ENCODE results near the gene RAMAC.

RAMAC gene

DNA sequence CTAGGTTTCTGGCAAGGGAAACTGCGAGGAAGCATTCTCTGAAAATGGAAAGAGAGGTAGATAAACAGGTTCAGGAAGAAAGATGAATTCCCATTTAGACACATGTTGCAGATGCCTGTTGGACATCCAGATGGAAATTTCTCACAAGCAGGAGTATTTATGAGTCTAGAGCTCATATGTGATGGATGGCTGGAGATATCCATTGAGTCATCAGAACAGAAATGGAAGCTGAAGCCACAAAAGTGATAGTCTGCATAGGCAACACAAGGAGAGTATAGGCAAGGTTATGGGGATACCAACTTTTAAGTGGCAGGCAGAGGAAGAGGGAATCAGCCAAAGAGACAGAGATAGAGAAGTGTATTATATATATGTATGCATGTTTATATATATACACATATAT is 6.3 kb upstream of the RAMAC start:
- H3K9me3 ChIP-seq (ENCODE audit: insufficient read depth, low read depth, low read length), result no peaks in the 10 kb centered on the region
- H3K4ac ChIP-seq (ENCODE audit: low read depth, low read length), result no peak overlapping the region
- no peak overlapping the region for H2BK5ac ChIP-seq (ENCODE audit: low read depth, low read length, poor library complexity)
- no peak overlapping the region for H3K27ac ChIP-seq (ENCODE audit: low read depth, low read length)
- no peak overlapping the region for H4K8ac ChIP-seq (ENCODE audit: low read depth, low read length)
- H2BK12ac ChIP-seq (ENCODE audit: low read length), result no peak overlapping the region
- no peak overlapping the region for H3K9ac ChIP-seq (ENCODE audit: low read length)
- H2AFZ ChIP-seq (ENCODE audit: insufficient read depth, low read length, poor library complexity), result no peak overlapping the region
- H3K14ac ChIP-seq (ENCODE audit: low read length), result no peak overlapping the region
- H3K4me3 ChIP-seq (ENCODE audit: low read depth, low read length), result no peak overlapping the region
- H4K12ac ChIP-seq (ENCODE audit: low read depth, low read length), result no peak overlapping the region
- H3K4me2 ChIP-seq (ENCODE audit: low read length), result no peak overlapping the region
- no CpG with 5 or more reads among the region's 1 CpG for WGBS (ENCODE audit: extremely low coverage, insufficient coverage, insufficient read length)
- no peak overlapping the region for H2AK5ac ChIP-seq (ENCODE audit: low read length)
- H3K79me2 ChIP-seq (ENCODE audit: control insufficient read depth, insufficient read depth, low read length, poor library complexity), result no peaks in the 10 kb centered on the region
- no peaks in the 10 kb centered on the region for H3K79me1 ChIP-seq (ENCODE audit: low read length)
- DNase-seq, result no peak
- H2BK120ac ChIP-seq (ENCODE audit: insufficient read depth, low read length, poor library complexity), result no peak overlapping the region
- no peak overlapping the region for H3K18ac ChIP-seq (ENCODE audit: low read length)
- no peaks in the 10 kb centered on the region for H3K36me3 ChIP-seq (ENCODE audit: control insufficient read depth in 1 of 2, insufficient read depth in 2 of 2, low read length in 2 of 2)
- no peaks in the 10 kb centered on the region for H3K4me1 ChIP-seq (ENCODE audit: control insufficient read depth in 1 of 2, insufficient read depth in 2 of 2, low read length in 2 of 2)
- no peak overlapping the region for H3K23ac ChIP-seq (ENCODE audit: low read length)
- H4K91ac ChIP-seq (ENCODE audit: low read depth, low read length), result no peak overlapping the region
- H3K27me3 ChIP-seq (ENCODE audit: insufficient read depth, low read length), result no peaks in the 10 kb centered on the region

DNA sequence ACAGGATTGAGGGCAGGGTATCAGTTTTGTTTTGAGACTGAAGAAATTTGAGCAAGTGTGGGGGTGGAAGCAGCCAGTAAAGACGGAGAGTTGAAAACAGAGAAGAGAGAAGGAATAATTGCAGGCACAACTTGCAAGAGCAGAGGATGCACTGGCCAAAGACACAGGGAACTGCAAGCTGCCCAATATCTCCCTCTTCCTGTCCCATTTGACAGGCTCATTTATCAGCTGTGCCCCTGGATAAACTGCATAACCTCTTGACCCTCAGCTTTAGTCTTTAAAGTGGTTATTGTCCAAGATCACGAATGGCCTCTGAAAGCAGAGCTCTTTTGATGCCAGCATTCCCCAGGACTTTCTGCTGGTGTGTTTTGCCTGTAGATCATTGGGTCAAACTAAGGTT is 5.0 kb upstream of the RAMAC start:
- Histone ChIP-seq H2BK5ac (ENCODE audit: low read depth, low read length, poor library complexity) (no peak overlapping the region), H3K4ac (ENCODE audit: low read depth, low read length) (no peak overlapping the region), H3K79me1 (ENCODE audit: low read length) (peaks cover 2% of the 10 kb centered on the region), H3K4me2 (ENCODE audit: low read length) (no peak overlapping the region), H3K23ac (ENCODE audit: low read length) (no peak overlapping the region), H2BK120ac (ENCODE audit: insufficient read depth, low read length, poor library complexity) (no peak overlapping the region), H2AK5ac (ENCODE audit: low read length) (no peak overlapping the region), H3K36me3 (ENCODE audit: control insufficient read depth in 1 of 2, insufficient read depth in 2 of 2, low read length in 2 of 2) (no peaks in the 10 kb centered on the region), H3K14ac (ENCODE audit: low read length) (no peak overlapping the region), H3K9ac (ENCODE audit: low read length) (no peak overlapping the region), H3K27ac (ENCODE audit: low read depth, low read length) (no peak overlapping the region), H3K4me3 (ENCODE audit: low read depth, low read length) (no peak overlapping the region), H4K12ac (ENCODE audit: low read depth, low read length) (no peak overlapping the region), H3K4me1 (ENCODE audit: control insufficient read depth in 1 of 2, insufficient read depth in 2 of 2, low read length in 2 of 2) (peaks cover 0 to 4% of the 10 kb centered on the region in 2 experiments), H3K27me3 (ENCODE audit: insufficient read depth, low read length) (no peaks in the 10 kb centered on the region), H2BK12ac (ENCODE audit: low read length) (no peak overlapping the region), H3K9me3 (ENCODE audit: insufficient read depth, low read depth, low read length) (peaks cover 1% of the 10 kb centered on the region), H2AFZ (ENCODE audit: insufficient read depth, low read length, poor library complexity) (no peak overlapping the region), H4K91ac (ENCODE audit: low read depth, low read length) (no peak overlapping the region), H4K8ac (ENCODE audit: low read depth, low read length) (no peak overlapping the region), H3K79me2 (ENCODE audit: control insufficient read depth, insufficient read depth, low read length, poor library complexity) (peaks cover 2% of the 10 kb centered on the region), H3K18ac (ENCODE audit: low read length) (no peak overlapping the region)
- DNase-seq, result no peak
- WGBS (ENCODE audit: extremely low coverage, insufficient coverage, insufficient read length), result no CpG with 5 or more reads among the region's 2 CpGs

DNA sequence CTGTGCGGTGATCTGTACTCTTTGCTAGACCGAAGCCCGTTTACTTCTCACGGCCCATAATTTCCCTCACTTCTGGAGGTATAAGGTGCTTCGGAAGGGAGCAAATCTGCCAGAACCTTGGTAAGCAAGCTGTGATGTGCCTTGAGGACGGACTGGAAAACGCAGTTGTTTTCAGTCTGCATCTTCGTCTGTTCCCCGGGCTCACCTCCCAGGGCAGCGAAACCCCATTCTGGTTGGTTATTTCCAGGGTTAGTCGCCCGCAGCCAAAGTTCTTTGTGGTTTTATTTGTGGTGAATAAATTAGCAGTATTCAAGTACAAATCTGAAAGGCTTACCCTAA is 401 bp downstream of the RAMAC start:
- Histone ChIP-seq H3K79me2 (ENCODE audit: control insufficient read depth, insufficient read depth, low read length, poor library complexity) (peaks cover 4% of the 10 kb centered on the region), H3K79me1 (ENCODE audit: low read length) (peaks cover 5% of the 10 kb centered on the region), H2BK5ac (ENCODE audit: low read depth, low read length, poor library complexity) (peak overlapping the region; percentile 9), H4K8ac (ENCODE audit: low read depth, low read length) (peak overlapping the region; percentile 97), H3K23ac (ENCODE audit: low read length) (no peak overlapping the region), H3K4me2 (ENCODE audit: low read length) (peak overlapping the region; percentile 79), H2BK120ac (ENCODE audit: insufficient read depth, low read length, poor library complexity) (peak overlapping the region; percentile 52), H3K27ac (ENCODE audit: low read depth, low read length) (no peak overlapping the region), H3K14ac (ENCODE audit: low read length) (peak overlapping the region; percentile 55), H3K18ac (ENCODE audit: low read length) (peak overlapping the region; percentile 46), H3K9ac (ENCODE audit: low read length) (peak overlapping the region; percentile 95), H3K9me3 (ENCODE audit: insufficient read depth, low read depth, low read length) (peaks cover 1% of the 10 kb centered on the region), H3K36me3 (ENCODE audit: control insufficient read depth in 1 of 2, insufficient read depth in 2 of 2, low read length in 2 of 2) (peaks cover 5 to 9% of the 10 kb centered on the region in 2 experiments), H3K4ac (ENCODE audit: low read depth, low read length) (peak overlapping the region; percentile 65), H2BK12ac (ENCODE audit: low read length) (no peak overlapping the region), H3K27me3 (ENCODE audit: insufficient read depth, low read length) (no peaks in the 10 kb centered on the region), H2AFZ (ENCODE audit: insufficient read depth, low read length, poor library complexity) (peak overlapping the region; percentile 75), H4K12ac (ENCODE audit: low read depth, low read length) (peak overlapping the region; percentile 93), H3K4me3 (ENCODE audit: low read depth, low read length) (peak overlapping the region; percentile 96), H2AK5ac (ENCODE audit: low read length) (no peak overlapping the region), H3K4me1 (ENCODE audit: control insufficient read depth in 1 of 2, insufficient read depth in 2 of 2, low read length in 2 of 2) (peaks cover 3 to 4% of the 10 kb centered on the region in 2 experiments), H4K91ac (ENCODE audit: low read depth, low read length) (peak overlapping the region; percentile 88)
- WGBS (ENCODE audit: extremely low coverage, insufficient coverage, insufficient read length), result no CpG with 5 or more reads among the region's 12 CpGs
- peak; percentile 6 to 38 for DNase-seq

DNA sequence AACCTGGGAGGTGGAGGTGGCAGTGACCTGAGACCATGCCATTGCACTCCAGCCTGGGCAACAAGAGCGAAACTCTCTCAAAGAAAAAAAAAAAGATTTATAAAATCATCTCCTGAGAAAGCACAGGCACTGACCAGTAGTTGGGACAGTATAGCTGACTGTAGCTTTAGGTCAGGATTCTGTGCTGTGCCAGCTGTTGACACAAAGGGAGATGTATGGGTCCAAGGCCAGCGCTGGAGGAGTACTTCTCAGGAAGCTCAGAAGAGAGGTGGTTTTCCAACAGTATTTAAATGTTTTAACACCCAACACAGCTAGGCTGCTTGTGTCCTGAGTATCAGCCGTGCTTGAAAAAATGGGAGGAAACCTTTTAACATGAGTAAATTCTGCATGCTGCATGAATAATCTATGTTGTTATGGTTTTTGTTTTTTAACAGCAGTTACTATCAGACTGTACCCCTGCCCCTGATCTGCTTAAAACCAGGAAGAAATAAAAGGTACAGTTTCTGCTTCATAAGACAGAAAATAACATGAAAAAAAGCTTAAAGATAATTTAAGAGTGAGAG is 6.5 kb downstream of the RAMAC start:
- Histone ChIP-seq H2AK5ac (ENCODE audit: low read length) (no peak overlapping the region), H4K91ac (ENCODE audit: low read depth, low read length) (no peak overlapping the region), H3K18ac (ENCODE audit: low read length) (no peak overlapping the region), H3K79me2 (ENCODE audit: control insufficient read depth, insufficient read depth, low read length, poor library complexity) (no peaks in the 10 kb centered on the region), H3K14ac (ENCODE audit: low read length) (no peak overlapping the region), H2BK120ac (ENCODE audit: insufficient read depth, low read length, poor library complexity) (no peak overlapping the region), H3K4me2 (ENCODE audit: low read length) (no peak overlapping the region), H3K4me1 (ENCODE audit: control insufficient read depth in 1 of 2, insufficient read depth in 2 of 2, low read length in 2 of 2) (no peaks in the 10 kb centered on the region), H3K79me1 (ENCODE audit: low read length) (no peaks in the 10 kb centered on the region), H2BK5ac (ENCODE audit: low read depth, low read length, poor library complexity) (no peak overlapping the region), H3K4me3 (ENCODE audit: low read depth, low read length) (no peak overlapping the region), H4K8ac (ENCODE audit: low read depth, low read length) (no peak overlapping the region), H3K27ac (ENCODE audit: low read depth, low read length) (no peak overlapping the region), H3K9ac (ENCODE audit: low read length) (no peak overlapping the region), H3K23ac (ENCODE audit: low read length) (no peak overlapping the region), H2AFZ (ENCODE audit: insufficient read depth, low read length, poor library complexity) (no peak overlapping the region), H3K27me3 (ENCODE audit: insufficient read depth, low read length) (no peaks in the 10 kb centered on the region), H3K9me3 (ENCODE audit: insufficient read depth, low read depth, low read length) (no peaks in the 10 kb centered on the region), H2BK12ac (ENCODE audit: low read length) (no peak overlapping the region), H3K36me3 (ENCODE audit: control insufficient read depth in 1 of 2, insufficient read depth in 2 of 2, low read length in 2 of 2) (peaks cover 5 to 9% of the 10 kb centered on the region in 2 experiments), H4K12ac (ENCODE audit: low read depth, low read length) (no peak overlapping the region), H3K4ac (ENCODE audit: low read depth, low read length) (no peak overlapping the region)
- DNase-seq, result no peak
- no CpG with 5 or more reads among the region's 3 CpGs for WGBS (ENCODE audit: extremely low coverage, insufficient coverage, insufficient read length)
